ENCODE measurements around the gene DGKI.

Gene DGKI

DNA sequence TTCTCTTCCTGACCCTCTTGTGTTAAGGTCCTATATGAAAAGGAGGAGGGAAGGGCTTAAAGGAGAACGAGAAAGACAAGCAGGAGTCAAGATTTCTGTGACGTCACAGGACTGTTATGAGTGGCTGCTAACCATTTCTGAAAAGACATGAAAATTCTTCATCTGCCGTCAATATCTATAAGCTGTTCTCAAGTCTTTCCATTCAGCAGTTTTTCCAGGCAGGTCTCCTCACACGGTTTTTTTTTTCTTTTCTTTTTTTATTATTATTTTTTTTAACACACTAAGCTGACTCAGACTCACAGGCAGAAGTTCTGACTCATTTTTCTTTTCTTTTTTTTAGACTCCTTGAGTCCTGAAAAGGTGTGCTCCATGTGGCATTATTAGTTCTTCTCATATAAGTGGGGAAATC, 72.0 kb downstream of the DGKI start:
- no peak for ATAC-seq

DNA sequence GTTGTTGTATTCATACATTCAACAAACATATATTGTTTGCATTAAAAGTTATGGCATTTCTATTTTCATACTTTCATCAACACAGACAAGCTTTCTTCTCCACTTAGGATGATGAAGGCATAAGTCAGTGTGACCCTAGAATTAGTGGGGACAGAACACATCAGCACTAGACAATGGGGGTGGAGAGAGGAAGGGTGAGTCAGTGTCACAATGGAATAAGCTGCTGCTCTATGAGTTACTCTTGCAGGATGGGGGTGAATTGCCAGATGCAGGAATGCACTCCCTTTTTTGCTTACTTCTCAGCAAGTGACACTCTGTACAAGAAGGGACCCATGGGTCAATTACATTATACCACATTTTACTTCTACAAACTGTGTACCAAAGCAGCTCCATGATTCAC, 74.0 kb downstream of the DGKI start:
- ATAC-seq, result no peak

DNA sequence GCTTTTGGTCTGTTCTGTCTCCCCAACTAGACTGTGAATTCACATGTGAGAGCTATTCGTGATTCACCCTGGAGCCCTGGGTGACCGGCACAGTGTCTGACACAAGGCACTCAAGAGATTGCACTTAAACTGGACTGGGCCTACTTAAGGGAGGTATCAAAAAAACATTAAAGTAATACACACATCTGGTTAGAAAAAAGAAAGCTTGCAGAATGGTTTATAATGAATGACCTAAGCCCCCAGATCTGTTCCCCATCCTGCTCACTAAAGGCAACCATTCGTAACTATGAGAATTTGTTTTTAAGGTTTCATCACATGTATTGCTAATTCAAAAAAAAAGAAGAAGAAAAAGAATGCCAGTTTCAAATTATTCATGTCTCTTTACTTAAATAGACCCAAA, 74.5 kb downstream of the DGKI start:
- no peak for ATAC-seq

DNA sequence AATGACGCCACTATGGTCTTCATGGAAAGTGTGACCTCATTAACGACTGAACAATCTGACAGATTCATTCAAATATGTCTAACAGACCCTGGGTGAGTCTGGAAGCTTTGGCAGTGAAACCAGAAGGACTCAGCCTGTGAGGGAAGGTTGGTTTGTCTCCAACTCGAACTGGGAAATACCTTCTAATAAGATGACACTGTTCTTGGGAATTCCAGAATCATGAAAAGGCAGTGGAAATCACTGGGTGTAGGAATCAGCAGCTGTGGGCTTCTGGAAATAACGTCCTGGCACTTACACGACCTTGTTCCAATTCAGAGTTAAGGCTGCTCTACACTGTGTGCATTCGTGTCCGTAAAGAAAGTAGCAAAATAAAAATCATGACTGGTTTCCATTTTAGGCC, 75.1 kb downstream of the DGKI start:
- no peak for ATAC-seq

GRCh38 chr7:137771273-137771672, 75.5 kb downstream of the DGKI start:
- no peak for ATAC-seq

DNA sequence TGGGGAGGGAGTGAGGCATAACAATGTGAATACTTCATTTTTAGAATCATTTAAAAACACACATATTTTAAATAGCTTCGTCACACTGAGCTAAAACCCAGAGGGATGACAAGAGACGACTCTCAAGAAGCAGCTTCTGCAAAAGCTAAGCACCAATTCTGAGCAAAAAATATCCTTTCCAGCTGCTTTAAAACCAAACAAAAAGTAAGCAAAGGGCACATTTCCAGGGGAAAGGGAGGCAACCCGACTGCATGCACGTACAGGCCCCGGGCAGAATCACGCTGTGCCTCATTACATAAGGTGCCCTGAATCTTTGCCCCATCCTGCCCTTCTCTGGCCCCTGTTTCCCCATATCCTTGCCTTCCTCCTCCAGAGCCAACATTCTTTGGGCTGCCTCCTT, 78.4 kb downstream of the DGKI start:
- no peak for ATAC-seq

DNA sequence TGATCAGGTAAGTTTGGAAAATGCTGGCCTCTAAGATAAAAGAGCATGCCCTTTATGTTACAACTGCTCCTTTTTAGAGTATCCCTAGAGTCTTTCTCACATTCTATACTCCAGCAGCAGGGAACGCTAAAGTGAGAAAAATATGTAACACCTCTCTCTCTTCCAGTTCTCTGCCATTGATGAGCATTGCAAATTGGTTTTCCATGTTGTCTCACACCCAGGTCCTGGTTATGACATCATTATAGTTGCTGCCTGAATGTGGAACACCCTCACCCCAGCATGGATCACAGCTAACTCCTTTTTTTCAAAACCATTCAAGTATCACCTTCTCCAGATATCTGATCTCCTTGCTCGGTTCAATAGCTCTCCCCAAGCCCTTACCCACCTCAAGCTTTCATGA, 84.4 kb downstream of the DGKI start:
- no peak for ATAC-seq

GRCh38 chr7:137760111-137760510, 86.7 kb downstream of the DGKI start:
- ATAC-seq, result no peak

DNA sequence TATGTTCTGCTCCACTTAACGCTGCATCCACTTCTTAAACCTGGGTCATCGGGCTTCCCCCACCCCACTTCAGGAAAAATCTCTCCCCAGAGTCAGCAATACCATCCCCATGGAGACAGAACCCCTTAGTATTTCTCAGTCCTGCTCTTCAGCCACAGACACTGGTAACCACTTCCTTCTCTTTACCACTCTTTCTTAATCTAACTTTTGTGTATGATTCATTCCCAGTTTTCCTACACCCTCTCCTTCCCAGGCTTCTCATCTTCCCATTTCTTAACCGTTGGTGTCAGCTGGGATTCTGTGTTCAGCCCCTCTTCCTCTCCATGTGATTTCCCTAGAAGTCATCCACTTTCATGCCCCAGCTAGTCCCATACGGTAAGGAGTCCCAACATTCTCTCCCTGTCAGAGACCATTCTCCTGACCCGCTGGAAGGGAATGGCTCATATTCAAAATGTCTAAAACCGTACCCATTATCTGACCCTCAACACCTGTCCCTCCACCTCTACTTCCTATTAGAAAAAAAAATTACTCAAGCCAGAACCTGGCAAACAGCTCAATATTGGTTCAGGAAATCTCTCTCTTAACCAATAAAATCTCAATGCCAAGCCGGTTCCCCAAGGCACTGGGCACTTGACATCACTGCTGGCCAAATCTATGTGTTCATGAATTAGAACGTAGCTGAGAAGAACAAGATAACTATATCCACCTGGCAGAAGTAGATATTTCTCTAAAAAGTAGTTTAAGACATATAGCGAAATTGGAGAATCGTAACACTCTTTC, 89.4 kb downstream of the DGKI start:
- ATAC-seq, result no peak

GRCh38 chr7:137755846-137756651, 90.7 kb downstream of the DGKI start:
- no peak for ATAC-seq

- ATAC-seq, result no peak
These were observed 91.3 kb downstream of the DGKI start for GRCh38 chr7:137755427-137755826.

- peak in 1 of 2 donors; percentile 21 for ATAC-seq
These were observed 92.6 kb downstream of the DGKI start for GRCh38 chr7:137753948-137754851.

DNA sequence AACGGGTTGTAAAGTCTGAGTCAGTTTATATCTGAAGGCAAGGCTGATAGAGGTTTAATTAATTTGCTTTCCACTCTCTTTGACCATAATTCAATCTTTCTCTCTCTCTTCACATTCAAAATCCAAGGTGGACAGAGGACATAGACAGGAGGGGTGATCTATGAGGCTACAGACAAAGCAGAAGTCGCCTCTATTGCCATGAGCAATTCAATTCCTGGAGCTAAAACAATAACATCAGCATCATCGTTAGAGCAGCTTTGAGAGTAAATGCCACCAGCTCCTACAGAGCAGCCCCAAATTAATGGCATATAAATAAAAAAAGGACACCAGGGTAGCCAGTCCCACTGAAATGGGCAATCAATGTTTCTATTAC, 93.2 kb downstream of the DGKI start:
- ATAC-seq, result no peak

- no peak for ATAC-seq
These were observed 93.7 kb downstream of the DGKI start for GRCh38 chr7:137753067-137753466.

DNA sequence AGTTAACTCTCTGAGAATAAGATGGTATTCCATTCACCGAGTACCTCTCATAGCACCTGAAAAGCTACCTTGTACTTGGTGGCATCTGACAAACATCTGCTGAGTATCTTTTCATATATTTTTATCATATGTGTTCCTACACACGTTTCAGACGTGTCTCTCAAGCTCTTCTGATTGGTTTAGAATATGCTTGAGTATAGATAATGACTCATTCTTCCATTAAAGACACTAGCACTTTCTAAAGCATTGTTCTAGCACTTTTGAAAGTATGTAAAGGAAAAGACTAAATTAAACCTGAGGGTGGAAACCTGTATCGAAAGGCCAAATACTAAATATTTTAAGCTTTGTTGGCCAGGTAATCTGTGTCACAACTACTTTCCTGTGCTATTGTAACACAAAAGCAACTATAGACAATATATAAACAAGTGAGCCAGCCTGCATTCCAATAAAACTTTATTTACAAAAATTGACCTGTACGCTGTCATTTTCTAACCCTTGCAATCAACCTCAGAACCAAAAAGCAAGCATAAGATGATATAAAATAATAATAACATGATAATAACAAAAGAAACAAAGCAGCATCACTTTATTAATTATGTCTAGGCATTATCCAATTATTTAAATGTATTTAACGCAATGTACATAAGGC, 95.3 kb downstream of the DGKI start:
- ATAC-seq, result no peak

- ATAC-seq, result no peak
These were observed 99.3 kb downstream of the DGKI start for GRCh38 chr7:137747359-137748031.

GRCh38 chr7:137743021-137743420, 103.8 kb downstream of the DGKI start:
- ATAC-seq, result no peak

- no peak for ATAC-seq
These were observed 104.7 kb downstream of the DGKI start for GRCh38 chr7:137742051-137742450.

DNA sequence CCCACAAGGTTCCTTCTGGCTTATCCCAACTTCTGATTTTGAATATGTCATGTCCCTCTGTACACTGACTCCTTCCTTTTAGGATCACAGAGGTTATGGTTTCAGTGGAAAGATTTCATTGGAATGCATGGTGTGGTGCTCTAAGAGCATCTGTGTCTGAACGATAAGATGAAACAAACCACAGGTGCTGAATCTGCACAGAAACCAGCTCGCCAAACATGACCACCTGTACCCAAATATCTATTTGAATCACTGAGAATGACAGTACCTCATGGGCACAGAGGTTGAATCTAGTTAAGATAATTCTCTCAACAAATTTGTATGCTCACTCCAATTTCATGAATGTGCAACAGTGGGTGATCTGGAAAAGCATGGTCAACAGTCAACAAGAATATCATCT, 105.3 kb downstream of the DGKI start:
- ATAC-seq, result no peak

GRCh38 chr7:137734221-137734620, 112.6 kb downstream of the DGKI start:
- ATAC-seq, result no peak

- no peak for ATAC-seq
These were observed 114.6 kb downstream of the DGKI start for GRCh38 chr7:137732168-137732567.

- no peak for ATAC-seq
These were observed 115.3 kb downstream of the DGKI start for GRCh38 chr7:137731436-137731835.
